Measurements from ENCODE around the gene EGFL6.

DNA sequence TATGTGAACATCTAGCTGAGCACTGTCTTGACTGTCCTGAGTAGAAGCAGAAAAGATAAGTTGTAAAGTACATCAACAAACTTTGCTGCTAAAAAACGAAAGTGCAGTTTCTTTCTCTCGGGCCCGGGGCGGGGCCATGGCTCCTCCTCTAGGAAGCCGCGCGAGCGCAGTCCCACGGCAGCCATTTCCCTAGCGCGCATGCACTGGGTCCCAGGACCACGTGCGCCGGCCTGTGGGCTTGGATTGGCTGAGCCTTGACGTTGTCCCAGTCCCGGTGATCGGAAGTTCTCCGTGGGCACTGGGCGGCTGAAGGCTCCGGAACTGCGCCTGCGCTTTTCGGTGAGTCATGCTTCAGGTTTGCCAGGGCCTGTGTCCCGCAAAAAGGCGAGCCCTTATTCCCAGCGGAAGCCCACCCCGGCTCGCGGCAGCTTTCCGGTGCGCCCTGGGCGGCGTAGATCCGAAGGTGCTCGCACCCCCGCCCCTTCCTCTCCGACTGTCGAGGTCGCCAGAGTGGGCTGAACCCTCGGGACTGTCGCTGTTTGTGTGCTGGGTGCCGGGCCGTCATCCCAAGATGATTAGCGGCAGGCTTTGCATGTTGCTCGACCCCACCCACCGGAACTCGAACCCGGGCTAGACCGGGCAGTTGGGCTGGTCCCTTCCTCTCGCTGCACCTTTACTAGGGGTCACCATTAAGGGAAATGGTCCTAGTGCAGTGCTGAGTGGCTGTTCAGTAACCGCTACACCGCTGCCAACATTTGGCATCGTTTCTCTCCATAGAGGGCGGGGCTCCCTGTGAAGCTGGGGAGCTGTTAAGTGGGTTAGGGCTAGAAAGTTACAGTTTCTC, 83.7 kb downstream of the EGFL6 start, which contains the start of gene TCEANC:
- TF ChIP-seq, protein P1, sequence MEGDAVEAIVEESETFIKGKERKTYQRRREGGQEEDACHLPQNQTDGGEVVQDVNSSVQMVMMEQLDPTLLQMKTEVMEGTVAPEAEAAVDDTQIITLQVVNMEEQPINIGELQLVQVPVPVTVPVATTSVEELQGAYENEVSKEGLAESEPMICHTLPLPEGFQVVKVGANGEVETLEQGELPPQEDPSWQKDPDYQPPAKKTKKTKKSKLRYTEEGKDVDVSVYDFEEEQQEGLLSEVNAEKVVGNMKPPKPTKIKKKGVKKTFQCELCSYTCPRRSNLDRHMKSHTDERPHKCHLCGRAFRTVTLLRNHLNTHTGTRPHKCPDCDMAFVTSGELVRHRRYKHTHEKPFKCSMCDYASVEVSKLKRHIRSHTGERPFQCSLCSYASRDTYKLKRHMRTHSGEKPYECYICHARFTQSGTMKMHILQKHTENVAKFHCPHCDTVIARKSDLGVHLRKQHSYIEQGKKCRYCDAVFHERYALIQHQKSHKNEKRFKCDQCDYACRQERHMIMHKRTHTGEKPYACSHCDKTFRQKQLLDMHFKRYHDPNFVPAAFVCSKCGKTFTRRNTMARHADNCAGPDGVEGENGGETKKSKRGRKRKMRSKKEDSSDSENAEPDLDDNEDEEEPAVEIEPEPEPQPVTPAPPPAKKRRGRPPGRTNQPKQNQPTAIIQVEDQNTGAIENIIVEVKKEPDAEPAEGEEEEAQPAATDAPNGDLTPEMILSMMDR (IDR thresholded peaks at IDR 0.05), result no peak
- no peak for TF ChIP-seq POLR2A (IDR thresholded peaks at IDR 0.05)

Data from testis (tissue), 2 donors.